ENCODE data around the gene PGBD5.

The PGBD5 gene

GRCh38 chr1:230356190-230356589 lies 69.9 kb downstream of the PGBD5 start:
- TF ChIP-seq EZH2phosphoT487 (IDR thresholded peaks at IDR 0.05; ENCODE audit: low read depth): no peak
- TF ChIP-seq, protein P1, sequence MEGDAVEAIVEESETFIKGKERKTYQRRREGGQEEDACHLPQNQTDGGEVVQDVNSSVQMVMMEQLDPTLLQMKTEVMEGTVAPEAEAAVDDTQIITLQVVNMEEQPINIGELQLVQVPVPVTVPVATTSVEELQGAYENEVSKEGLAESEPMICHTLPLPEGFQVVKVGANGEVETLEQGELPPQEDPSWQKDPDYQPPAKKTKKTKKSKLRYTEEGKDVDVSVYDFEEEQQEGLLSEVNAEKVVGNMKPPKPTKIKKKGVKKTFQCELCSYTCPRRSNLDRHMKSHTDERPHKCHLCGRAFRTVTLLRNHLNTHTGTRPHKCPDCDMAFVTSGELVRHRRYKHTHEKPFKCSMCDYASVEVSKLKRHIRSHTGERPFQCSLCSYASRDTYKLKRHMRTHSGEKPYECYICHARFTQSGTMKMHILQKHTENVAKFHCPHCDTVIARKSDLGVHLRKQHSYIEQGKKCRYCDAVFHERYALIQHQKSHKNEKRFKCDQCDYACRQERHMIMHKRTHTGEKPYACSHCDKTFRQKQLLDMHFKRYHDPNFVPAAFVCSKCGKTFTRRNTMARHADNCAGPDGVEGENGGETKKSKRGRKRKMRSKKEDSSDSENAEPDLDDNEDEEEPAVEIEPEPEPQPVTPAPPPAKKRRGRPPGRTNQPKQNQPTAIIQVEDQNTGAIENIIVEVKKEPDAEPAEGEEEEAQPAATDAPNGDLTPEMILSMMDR (IDR thresholded peaks at IDR 0.05; ENCODE audit: low read depth, low read length): no peak
- Histone ChIP-seq H3K27me3 (ENCODE audit: low read depth, low read length) (peaks cover 10% of the 10 kb centered on the region; the same call in 1 of the 2 replicates), H3K27ac (ENCODE audit: low read length) (no peak overlapping the region), H3K4me3 (ENCODE audit: low read length) (no peak overlapping the region), H2AFZ (ENCODE audit: low read depth, low read length) (no peak overlapping the region), H3K79me2 (ENCODE audit: low read length) (no peaks in the 10 kb centered on the region), H3K4me1 (ENCODE audit: low read length) (no peaks in the 10 kb centered on the region), H4K20me1 (ENCODE audit: insufficient read depth, low read length) (no peaks in the 10 kb centered on the region), H3K36me3 (replicated peaks; ENCODE audit: low read depth, low read length) (no peaks in the 10 kb centered on the region), H3K9ac (ENCODE audit: low read length) (no peak overlapping the region), H3K9me3 (ENCODE audit: insufficient read depth, low read length) (no peaks in the 10 kb centered on the region), H3K4me2 (ENCODE audit: low read length) (no peak overlapping the region)

- H3K27me3 ChIP-seq (ENCODE audit: low read depth, low read length): peaks cover 10% of the 10 kb centered on the region; the same call in 1 of the 2 replicates
- no peak overlapping the region for H3K4me3 ChIP-seq (ENCODE audit: low read length)
- no peak overlapping the region for H3K4me2 ChIP-seq (ENCODE audit: low read length)
- H2AFZ ChIP-seq (ENCODE audit: low read depth, low read length): no peak overlapping the region
- H3K79me2 ChIP-seq (ENCODE audit: low read length): no peaks in the 10 kb centered on the region
- no peaks in the 10 kb centered on the region for H4K20me1 ChIP-seq (ENCODE audit: insufficient read depth, low read length)
- H3K9ac ChIP-seq (ENCODE audit: low read length): no peak overlapping the region
- H3K27ac ChIP-seq (ENCODE audit: low read length): no peak overlapping the region
- no peaks in the 10 kb centered on the region for H3K9me3 ChIP-seq (ENCODE audit: insufficient read depth, low read length)
- no peaks in the 10 kb centered on the region for H3K4me1 ChIP-seq (ENCODE audit: low read length)
- no peaks in the 10 kb centered on the region for H3K36me3 ChIP-seq (replicated peaks; ENCODE audit: low read depth, low read length)
- no peak for TF ChIP-seq EZH2phosphoT487 (IDR thresholded peaks at IDR 0.05; ENCODE audit: low read depth)
- TF ChIP-seq, protein P1 (IDR thresholded peaks at IDR 0.05; ENCODE audit: low read depth, low read length): no peak
These were observed 70.5 kb downstream of the PGBD5 start for GRCh38 chr1:230355594-230355993.

DNA sequence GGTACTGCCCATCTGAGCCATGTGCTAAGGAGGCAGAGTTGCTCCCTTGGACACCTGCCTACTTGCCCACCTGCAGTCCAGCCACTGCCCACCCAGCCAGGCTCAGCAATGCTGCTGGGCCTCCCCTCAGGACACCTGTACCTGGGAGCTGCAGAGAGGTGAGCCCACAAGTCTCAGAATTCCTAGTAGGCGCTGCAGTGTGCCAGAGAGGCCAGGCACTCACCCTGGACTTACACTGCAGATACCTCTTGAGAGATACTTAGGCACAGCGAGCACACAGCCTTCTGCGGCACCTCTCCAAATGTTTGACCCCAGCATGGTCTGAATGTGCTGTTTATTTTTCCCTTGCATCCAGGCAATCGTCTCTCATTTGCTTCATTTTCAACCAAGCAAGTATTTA lies 71.0 kb downstream of the PGBD5 start:
- no peak overlapping the region for H3K4me2 ChIP-seq (ENCODE audit: low read length)
- TF ChIP-seq EZH2phosphoT487 (IDR thresholded peaks at IDR 0.05; ENCODE audit: low read depth): no peak
- TF ChIP-seq, protein P1 (IDR thresholded peaks at IDR 0.05; ENCODE audit: low read depth, low read length): no peak
- H4K20me1 ChIP-seq (ENCODE audit: insufficient read depth, low read length): no peaks in the 10 kb centered on the region
- no peak overlapping the region for H3K9ac ChIP-seq (ENCODE audit: low read length)
- H3K9me3 ChIP-seq (ENCODE audit: insufficient read depth, low read length): no peaks in the 10 kb centered on the region
- H3K79me2 ChIP-seq (ENCODE audit: low read length): no peaks in the 10 kb centered on the region
- peaks cover 13% of the 10 kb centered on the region for H3K27me3 ChIP-seq (ENCODE audit: low read depth, low read length)
- no peaks in the 10 kb centered on the region for H3K4me1 ChIP-seq (ENCODE audit: low read length)
- no peak overlapping the region for H3K4me3 ChIP-seq (ENCODE audit: low read length)
- H2AFZ ChIP-seq (ENCODE audit: low read depth, low read length): no peak overlapping the region
- H3K27ac ChIP-seq (ENCODE audit: low read length): no peak overlapping the region
- H3K36me3 ChIP-seq (replicated peaks; ENCODE audit: low read depth, low read length): no peaks in the 10 kb centered on the region

DNA sequence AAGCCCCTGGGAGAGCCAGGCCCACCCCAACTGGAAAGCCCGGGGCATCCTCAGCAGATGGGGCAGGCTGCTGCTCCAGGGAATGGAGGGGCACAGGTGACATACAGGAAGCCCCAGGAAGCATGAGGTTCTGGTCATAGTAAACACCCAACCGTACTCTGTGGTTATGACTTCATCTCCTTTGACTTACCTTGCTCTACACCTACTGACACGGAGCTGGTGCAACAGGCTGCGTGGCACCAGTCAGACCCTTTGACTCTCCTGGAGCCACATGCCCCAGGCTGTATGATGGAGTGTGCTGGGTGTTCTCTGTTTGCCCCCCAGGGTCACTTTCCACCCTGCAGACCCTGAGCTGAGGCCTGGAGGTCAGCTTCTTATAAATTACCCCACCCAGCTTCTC lies 72.1 kb downstream of the PGBD5 start:
- no peaks in the 10 kb centered on the region for H3K9me3 ChIP-seq (ENCODE audit: insufficient read depth, low read length)
- H3K79me2 ChIP-seq (ENCODE audit: low read length): no peaks in the 10 kb centered on the region
- H3K36me3 ChIP-seq (replicated peaks; ENCODE audit: low read depth, low read length): no peaks in the 10 kb centered on the region
- H3K4me1 ChIP-seq (ENCODE audit: low read length): no peaks in the 10 kb centered on the region
- H3K9ac ChIP-seq (ENCODE audit: low read length): no peak overlapping the region
- peaks cover 14% of the 10 kb centered on the region for H3K27me3 ChIP-seq (ENCODE audit: low read depth, low read length)
- H2AFZ ChIP-seq (ENCODE audit: low read depth, low read length): no peak overlapping the region
- H3K4me3 ChIP-seq (ENCODE audit: low read length): no peak overlapping the region
- TF ChIP-seq, protein P1 (IDR thresholded peaks at IDR 0.05; ENCODE audit: low read depth, low read length): no peak
- TF ChIP-seq EZH2phosphoT487 (IDR thresholded peaks at IDR 0.05; ENCODE audit: low read depth): no peak
- no peak overlapping the region for H3K27ac ChIP-seq (ENCODE audit: low read length)
- H4K20me1 ChIP-seq (ENCODE audit: insufficient read depth, low read length): no peaks in the 10 kb centered on the region
- no peak overlapping the region for H3K4me2 ChIP-seq (ENCODE audit: low read length)
